Activated CD8-positive, alpha-beta memory T cell treated with anti-CD3 and anti-CD28 coated beads for 1 hour (primary cell): ENCODE data around the gene CXorf49B.
"Not testable (repeated sequence)": the region's sequence is repeated elsewhere in the genome, so short reads cannot be mapped to it uniquely, and the experiment has no call there.

ENCODE experiments used
- DNase-seq, 2 donors: peaks; one replicate each; pipeline ENCODE4 v3.0.0-alpha.2; 2020; ENCODE audit warnings: low read depth in 1 of 2; ENCODE audit errors: extremely low read depth in 1 of 2

Gene CXorf49B

GRCh38 chrX:71763049-71763448, at the start of gene CXorf49B:
Gene CXorf49B (plus strand): TSS chrX:71763349. CDS start chrX:71763424, 75 bp downstream.
- DNase-seq: not testable (repeated sequence)

DNA sequence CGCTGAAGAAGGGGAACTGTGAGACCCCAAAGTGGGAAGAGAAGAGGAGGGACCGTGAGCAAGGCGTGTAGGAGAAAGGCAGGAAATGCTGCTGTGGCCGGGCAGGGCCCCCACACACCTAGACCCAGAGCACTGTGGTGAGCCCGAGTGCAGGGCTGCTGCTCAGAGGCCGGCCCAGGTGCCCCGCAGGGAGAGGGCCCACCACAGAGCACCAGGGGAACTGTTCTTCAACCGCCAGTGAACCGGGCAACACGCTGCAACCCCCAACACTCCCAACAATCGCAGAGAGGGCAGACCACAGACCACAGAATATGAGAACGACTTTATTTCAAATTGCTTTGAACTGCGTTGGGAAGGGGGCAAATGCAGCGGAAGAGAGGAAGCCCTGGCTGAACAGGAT, 49.1 kb upstream of the CXorf49B start:
- not testable (repeated sequence) for DNase-seq

DNA sequence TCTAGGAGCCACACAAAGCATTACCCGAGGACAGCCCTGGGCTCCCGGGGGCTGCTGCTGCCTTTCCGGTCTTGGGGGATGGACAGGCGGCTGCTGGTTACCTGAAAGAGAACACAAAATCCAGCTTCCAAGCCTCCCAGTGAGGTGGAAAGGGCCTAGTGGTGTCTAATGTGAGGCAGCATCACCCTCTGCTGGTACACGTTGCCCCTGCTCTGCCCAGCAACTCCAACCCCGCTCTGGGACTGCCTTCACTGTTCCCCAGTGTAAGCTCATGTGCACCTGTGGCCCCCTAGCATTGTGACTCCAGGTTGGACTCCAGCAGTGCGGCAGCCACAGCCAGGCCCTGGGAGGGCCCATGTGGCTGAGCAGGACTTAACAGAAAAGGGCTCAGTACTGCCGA, 47.6 kb upstream of the CXorf49B start:
- DNase-seq: not testable (repeated sequence)

DNA sequence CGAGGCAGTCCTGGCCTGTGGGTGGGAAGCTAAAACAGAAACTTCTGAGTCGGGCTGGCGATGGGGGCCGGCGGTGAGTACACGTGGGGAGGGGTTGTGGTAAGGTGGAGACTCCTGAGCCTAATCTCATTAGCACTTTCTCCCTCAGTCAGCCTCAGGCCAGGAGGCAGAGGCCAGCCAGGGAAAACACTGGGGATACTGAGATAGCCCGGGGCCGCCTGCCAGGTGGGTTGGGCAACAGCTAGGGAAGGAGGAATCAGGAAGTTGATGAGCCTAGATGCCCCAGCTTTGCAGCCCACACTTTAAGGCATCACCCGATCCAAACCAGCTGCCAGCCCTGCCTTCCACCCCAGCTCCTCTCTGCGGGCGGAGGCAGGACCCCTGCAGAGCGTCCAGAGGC, 46.8 kb upstream of the CXorf49B start:
- DNase-seq: not testable (repeated sequence)

DNA sequence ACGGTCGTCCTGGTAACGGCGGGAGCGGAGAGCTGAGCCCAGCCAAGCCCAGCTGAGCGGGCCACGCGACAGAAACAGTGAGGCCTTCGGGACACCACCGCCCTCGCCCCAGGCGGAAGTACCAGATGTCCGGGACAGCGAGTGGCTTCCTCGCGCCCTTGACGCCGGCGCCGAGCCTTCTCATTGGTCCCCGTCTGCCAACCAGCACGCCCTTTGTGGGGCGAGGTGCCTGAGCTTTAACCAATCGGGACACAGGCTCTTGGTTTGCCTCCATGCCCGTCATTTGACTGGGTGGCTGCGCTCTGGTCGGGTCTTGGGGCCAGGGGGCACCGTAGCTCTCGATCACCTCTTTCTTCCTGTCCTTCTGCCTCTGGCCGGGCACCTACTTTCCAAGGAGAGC, 45.0 kb upstream of the CXorf49B start, which contains the start of gene CXorf49:
TSS of gene CXorf49 (minus strand) at position 101 of the 400 bp plus-strand sequence. CDS start 134 bp downstream, outside the sequence.
- not testable (repeated sequence) for DNase-seq

GRCh38 chrX:71719195-71719594, 44.0 kb upstream of the CXorf49B start:
- not testable (repeated sequence) for DNase-seq

DNA sequence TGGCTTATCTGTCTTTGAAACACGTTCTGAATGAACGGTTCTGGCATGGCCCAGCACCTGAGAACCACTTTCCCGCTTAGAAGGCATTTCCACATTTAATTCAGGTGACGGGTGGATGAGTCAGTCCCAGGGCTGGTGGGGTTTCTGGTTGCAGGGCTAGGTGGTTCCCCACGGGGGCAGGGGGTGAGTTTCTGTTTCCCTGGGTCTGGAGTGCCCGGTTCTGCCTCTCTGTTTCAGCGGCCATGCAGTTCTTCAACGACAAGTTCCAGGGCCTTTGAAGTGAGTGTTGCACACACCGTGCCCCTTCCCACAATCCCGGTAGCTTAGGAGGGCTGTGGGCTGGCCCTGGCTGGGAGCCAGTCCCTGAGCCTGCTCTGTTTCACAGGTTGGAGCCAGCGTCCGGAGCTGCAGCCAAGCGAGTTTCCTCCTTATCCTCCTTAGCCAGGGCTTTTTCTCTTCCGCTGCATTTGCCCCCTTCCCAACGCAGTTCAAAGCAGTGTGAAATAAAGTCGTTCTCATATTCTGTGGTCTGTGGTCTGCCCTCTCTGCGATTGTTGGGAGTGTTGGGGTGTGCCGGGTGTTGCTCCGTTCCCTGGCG, 42.8 kb upstream of the CXorf49B start:
- DNase-seq: not testable (repeated sequence)

DNA sequence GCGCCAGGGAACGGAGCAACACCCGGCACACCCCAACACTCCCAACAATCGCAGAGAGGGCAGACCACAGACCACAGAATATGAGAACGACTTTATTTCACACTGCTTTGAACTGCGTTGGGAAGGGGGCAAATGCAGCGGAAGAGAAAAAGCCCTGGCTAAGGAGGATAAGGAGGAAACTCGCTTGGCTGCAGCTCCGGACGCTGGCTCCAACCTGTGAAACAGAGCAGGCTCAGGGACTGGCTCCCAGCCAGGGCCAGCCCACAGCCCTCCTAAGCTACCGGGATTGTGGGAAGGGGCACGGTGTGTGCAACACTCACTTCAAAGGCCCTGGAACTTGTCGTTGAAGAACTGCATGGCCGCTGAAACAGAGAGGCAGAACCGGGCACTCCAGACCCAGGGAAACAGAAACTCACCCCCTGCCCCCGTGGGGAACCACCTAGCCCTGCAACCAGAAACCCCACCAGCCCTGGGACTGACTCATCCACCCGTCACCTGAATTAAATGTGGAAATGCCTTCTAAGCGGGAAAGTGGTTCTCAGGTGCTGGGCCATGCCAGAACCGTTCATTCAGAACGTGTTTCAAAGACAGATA, 2.4 kb upstream of the CXorf49B start:
- not testable (repeated sequence) for DNase-seq

DNA sequence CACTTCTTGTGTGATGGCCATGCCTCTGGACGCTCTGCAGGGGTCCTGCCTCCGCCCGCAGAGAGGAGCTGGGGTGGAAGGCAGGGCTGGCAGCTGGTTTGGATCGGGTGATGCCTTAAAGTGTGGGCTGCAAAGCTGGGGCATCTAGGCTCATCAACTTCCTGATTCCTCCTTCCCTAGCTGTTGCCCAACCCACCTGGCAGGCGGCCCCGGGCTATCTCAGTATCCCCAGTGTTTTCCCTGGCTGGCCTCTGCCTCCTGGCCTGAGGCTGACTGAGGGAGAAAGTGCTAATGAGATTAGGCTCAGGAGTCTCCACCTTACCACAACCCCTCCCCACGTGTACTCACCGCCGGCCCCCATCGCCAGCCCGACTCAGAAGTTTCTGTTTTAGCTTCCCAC, 1.7 kb downstream of the CXorf49B start:
- DNase-seq: not testable (repeated sequence)

- not testable (repeated sequence) for DNase-seq
Observed at GRCh38 chrX:71765613-71766012, 2.5 kb downstream of the CXorf49B start.

GRCh38 chrX:71767134-71767533, 4.0 kb downstream of the CXorf49B start:
- DNase-seq: not testable (repeated sequence)

DNA sequence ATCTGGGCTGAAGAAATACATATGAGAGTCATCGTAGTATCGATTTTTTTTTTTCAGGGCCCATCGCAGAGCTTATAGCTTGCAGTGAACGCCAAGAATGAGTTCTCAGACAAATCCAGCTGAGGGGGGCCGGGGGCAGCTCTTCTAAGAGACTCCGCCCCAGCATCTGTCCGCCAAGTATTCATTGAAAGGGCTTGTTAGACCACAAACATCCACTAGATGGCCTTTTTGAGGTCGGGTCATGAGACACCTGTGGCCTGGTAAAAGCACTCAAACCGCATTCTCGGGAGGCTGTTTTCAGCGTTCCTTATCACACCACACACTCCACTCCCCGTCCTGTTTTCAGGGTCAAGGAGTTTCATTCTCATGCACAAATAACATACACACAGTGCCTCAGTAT, 15.2 kb downstream of the CXorf49B start:
- not testable (repeated sequence) for DNase-seq

- DNase-seq: not testable (repeated sequence)
Observed at GRCh38 chrX:71782225-71782949, 19.2 kb downstream of the CXorf49B start.

DNA sequence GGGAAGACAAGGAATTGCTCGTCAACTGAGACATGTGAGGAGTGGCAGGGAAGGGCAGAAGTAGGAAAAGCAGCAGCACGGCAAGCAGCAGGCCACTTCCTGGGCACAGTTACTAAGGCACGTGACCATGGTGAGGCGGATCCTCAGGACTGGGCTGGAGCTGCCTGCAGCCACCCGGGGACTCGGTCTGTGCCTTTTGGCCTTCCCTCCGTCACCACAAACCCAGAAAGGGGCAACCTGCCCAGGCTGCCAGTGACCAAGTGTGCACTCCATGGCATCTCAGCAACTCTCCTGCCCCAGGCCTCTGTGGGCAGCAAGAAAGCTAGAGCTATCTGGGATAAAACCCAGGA, 19.8 kb downstream of the CXorf49B start:
- not testable (repeated sequence) for DNase-seq

DNA sequence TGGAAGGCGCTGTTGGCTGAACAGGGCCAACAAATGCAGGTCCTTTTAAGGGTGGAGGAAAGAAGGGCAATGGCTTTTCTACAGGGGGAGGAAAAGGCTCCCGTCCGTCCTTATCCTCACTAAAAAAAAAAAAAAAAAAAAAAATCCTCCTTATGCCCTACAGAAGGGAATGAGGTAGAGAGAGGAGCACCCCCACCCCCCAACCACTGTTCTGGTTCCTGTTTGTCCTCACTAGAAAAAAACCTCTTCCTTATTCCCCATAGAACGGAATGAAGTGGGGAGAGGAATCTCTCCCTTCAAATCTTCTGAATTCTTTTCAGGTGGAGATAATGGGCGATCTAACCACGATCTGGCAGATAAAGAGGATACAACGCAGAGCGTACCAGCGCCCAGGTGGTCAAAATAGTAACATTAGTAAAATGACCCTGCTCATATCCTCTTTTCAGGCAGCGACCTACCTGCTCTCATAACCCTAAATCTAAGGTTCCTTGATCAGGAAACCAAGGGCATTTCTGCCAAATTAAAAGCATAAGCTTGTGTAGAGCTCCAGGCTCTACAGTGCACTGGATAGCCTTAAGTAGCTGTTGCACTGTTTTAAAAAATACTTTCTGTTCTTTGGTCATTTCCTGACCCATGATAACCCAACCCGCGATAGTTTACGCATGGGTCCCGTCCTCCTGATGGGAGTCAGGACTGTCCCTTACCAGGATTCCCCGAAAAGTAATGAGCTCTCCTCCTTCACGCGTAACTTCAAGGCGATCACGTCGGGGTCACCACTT, 20.6 kb downstream of the CXorf49B start:
- DNase-seq: not testable (repeated sequence)

DNA sequence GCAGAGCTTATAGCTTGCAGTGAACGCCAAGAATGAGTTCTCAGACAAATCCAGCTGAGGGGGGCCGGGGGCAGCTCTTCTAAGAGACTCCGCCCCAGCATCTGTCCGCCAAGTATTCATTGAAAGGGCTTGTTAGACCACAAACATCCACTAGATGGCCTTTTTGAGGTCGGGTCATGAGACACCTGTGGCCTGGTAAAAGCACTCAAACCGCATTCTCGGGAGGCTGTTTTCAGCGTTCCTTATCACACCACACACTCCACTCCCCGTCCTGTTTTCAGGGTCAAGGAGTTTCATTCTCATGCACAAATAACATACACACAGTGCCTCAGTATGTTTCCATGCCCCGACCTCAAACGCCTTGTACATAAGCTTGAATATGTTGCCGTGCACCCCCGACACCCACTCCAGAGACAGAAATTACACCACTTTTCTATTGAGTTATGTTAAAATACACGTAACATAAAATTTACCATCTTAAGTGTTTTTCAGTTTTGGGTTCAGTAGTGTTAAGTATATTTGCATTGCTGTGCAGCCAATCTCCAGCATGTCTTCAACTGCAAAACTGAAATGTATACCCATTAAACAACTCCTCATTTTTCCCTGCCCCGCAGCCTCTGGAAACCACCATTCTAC, 21.3 kb downstream of the CXorf49B start:
- not testable (repeated sequence) for DNase-seq

DNA sequence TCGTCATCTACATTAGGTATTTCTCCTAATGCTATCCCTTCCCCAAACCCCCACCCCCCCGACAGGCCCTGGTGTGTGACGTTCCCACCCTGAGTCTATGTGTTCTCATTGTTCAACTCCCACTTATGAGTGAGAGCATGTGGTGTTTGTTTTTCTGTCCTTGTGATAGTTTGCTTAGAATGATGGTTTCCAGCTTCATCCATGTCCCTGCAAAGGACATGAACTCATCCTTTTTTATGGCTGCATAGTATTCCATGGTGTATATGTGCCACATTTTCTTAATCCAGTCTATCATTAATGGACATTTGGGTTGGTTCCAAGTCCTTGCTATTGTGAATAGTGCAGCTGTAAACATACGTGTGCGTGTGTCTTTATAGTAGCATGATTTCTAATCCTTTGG, 43.3 kb downstream of the CXorf49B start:
- DNase-seq: not testable (repeated sequence)

DNA sequence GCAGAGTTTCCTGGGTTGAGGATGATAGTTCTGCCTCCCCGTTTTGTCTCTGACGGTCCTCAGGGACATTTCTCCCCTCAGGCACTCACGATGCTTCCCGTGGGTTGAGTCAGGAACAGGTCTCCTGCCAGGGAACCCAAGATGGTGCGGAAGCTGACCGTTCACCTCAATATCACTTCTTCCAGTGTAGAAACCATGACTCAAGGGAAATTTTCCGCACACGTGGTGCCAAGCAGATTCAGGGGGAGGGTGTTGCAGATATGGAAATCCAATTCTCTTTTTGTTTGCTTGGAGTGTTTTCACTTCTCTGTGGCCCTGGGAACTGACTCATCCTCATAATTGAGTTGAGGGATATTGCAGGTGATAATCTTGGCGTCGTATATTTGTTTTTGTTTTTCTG, 46.7 kb downstream of the CXorf49B start:
- DNase-seq: no peak

- no peak for DNase-seq
Observed at GRCh38 chrX:71814123-71814912, 51.2 kb downstream of the CXorf49B start.
